Fibroblast of skin of abdomen (primary cell): ENCODE data around the gene EID1.

Source experiments
- DNase-seq: peaks from one replicate; pipeline ENCODE4 v3.0.0-alpha.2; 2013

Gene EID1

DNA sequence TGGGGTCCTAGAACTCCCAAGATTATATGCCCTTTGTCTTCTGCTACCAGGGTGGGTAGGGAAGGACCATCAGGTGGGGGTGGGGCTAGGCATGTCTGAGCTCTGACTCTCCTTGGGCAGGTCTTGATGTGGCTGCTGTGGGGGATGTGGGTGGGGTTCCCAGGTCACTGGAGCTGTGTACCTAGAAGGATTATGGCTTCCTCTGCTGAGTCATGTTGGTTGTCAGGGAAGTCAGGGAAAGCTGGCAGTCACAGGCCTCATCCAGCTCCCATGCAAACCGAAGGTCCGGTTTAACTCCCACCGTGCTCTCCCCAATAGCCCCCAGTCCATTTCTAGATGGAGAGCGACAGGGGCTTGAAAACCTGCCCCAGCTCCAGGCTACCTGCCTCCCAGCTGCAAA is 35.2 kb downstream of the EID1 start:
- DNase-seq, result no peak

- DNase-seq, result no peak
Observed at GRCh38 chr15:48914717-48915116, 36.8 kb downstream of the EID1 start.

DNA sequence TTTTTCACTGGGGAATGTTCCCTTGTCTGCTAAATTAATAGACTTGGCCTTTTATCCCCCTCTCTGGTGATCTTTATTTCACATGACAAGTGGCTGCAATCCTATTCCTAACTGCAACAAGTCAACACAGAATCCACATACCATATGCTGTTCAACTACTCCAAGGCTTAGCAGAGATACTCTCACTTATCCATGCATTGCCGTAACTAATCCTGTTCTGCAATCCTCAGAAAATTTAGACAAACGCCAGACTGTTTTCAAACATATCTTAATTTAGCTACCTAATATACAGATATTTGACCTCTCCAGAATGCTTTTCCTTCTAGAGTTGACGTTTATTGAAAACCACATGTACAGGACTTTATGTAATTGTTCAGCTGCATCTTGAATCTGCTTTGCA is 37.9 kb downstream of the EID1 start:
- no peak for DNase-seq

DNA sequence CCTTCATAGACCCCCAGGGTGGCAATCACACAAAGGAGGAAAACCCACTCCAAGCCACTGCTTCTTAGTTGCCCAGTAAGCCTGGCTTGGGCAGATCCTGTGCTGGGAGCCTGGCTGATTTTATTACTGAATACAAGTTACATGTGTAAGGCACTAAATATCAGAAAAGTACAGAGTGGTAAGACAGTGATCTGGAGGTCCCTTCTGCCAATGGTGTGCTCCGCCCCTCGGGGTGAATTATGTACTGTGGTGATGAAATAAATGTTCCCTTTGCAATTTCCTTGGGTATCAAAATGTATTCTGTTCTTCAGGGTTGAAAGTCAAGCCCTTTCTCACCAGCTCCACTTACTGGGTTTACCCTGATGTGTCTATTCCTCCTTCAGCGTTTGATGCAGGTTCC is 38.8 kb downstream of the EID1 start:
- no peak for DNase-seq

- DNase-seq, result no peak
Observed at GRCh38 chr15:48922046-48922445, 44.1 kb downstream of the EID1 start.

GRCh38 chr15:48924528-48925393 is 46.8 kb downstream of the EID1 start:
- DNase-seq, result no peak

DNA sequence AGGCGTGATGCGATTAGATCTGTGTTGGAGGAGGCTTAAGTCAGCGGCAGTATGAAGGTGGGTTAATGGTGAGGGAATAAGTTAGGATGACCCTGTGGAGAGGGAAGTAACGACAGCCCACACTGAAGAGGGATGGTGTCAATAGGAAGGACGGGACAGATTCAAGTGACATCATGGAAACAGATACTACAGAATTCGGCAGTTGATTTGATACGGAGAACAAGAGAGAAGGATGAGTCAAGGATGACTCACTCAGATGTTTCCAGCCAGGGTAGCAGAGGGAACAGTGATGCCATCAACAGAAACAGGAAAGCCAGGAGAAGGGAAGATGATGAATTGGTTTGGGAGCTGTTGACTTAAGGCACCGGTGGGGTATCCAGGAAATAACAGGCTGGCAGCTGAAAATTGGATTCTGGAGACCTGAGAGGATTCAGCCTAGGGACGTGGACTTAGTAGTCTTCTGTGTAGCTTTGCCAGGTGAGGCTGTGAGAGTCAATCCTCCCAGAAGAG is 47.8 kb downstream of the EID1 start:
- DNase-seq, result peak; percentile 91

DNA sequence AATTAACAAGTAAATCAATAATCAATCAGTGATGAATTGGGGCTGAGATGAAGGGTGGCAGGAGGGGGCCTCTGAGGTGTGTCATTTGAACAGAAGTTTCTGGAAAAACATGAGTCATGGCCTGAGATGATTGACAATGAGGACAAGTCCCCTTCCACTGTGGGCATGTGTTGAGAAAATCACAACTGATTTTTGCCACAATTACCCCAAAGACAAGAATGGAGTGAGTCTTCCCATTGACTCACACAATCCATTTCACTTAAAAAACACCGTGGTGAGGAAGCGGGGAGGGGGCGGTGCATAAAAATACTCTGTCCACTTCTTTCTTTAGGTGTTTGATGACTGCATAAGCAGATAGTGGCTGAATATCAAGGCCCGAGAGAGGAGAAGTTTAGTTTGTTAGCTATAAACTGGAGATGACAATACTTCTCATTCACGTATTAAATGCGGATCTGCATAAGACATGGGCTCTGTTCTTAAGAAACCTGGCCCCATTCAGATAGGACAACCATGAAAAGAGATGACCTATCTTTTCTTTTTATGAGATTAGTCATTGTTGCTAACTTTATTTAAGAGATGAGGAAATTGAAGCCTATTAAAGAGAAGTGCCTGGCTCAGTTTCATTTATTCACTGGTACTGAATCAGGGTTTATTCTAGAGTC is 51.1 kb downstream of the EID1 start:
- DNase-seq, result peak; percentile 40

GRCh38 chr15:48929661-48930060 is 51.7 kb downstream of the EID1 start:
- DNase-seq, result peak; percentile 33
